ENCODE measurements around the gene MOGAT2.
"Not testable (repeated sequence)": the region's sequence is repeated elsewhere in the genome, so short reads cannot be mapped to it uniquely, and the experiment has no call there.

Gene MOGAT2

GRCh38 chr11:75678620-75679259 is 38.9 kb upstream of the MOGAT2 start:
- Histone ChIP-seq H2BK120ac (ENCODE audit: low read depth, low read length) (no peak overlapping the region), H2AK5ac (ENCODE audit: low read length) (no peak overlapping the region), H2BK5ac (ENCODE audit: low read length) (no peak overlapping the region), H3K23ac (ENCODE audit: low read length) (no peak overlapping the region), H3K27me3 (ENCODE audit: insufficient read depth, low read length, poor library complexity) (no peaks in the 10 kb centered on the region), H3K4me3 (ENCODE audit: low read length) (no peak overlapping the region), H2BK15ac (replicated peaks; ENCODE audit: low read depth) (no peak overlapping the region), H3K18ac (ENCODE audit: low read length) (no peak overlapping the region), H3K4me2 (ENCODE audit: low read length) (no peak overlapping the region), H3K4ac (ENCODE audit: low read depth, low read length) (no peak overlapping the region), H3K36me3 (ENCODE audit: control insufficient read depth, insufficient read depth, low read length) (no peaks in the 10 kb centered on the region), H4K5ac (ENCODE audit: low read length) (no peak overlapping the region), H3K4me1 (ENCODE audit: control insufficient read depth, low read depth, low read length) (no peaks in the 10 kb centered on the region), H4K8ac (ENCODE audit: low read depth, low read length) (no peak overlapping the region), H3K79me2 (ENCODE audit: control insufficient read depth, insufficient read depth, low read length) (no peaks in the 10 kb centered on the region), H3K79me1 (ENCODE audit: low read length) (no peaks in the 10 kb centered on the region), H3K9ac (ENCODE audit: low read length) (no peak overlapping the region), H3K27ac (ENCODE audit: low read depth, low read length) (no peak overlapping the region), H3K56ac (ENCODE audit: low read length) (no peak overlapping the region)
- no peak for DNase-seq
- WGBS (ENCODE audit: extremely low coverage, insufficient coverage, low lambda C conversion rate) = no CpG with 5 or more reads among the region's 17 CpGs

GRCh38 chr11:75679566-75679965 is 38.1 kb upstream of the MOGAT2 start:
- H3K4me3 ChIP-seq (ENCODE audit: low read length) = no peak overlapping the region
- H2BK5ac ChIP-seq (ENCODE audit: low read length) = no peak overlapping the region
- H2BK120ac ChIP-seq (ENCODE audit: low read depth, low read length) = no peak overlapping the region
- no peak overlapping the region for H3K4ac ChIP-seq (ENCODE audit: low read depth, low read length)
- no peaks in the 10 kb centered on the region for H3K4me1 ChIP-seq (ENCODE audit: control insufficient read depth, low read depth, low read length)
- no peaks in the 10 kb centered on the region for H3K79me2 ChIP-seq (ENCODE audit: control insufficient read depth, insufficient read depth, low read length)
- H3K23ac ChIP-seq (ENCODE audit: low read length) = no peak overlapping the region
- no peak for DNase-seq
- no peak overlapping the region for H4K8ac ChIP-seq (ENCODE audit: low read depth, low read length)
- no peak overlapping the region for H3K18ac ChIP-seq (ENCODE audit: low read length)
- no peak overlapping the region for H2BK15ac ChIP-seq (replicated peaks; ENCODE audit: low read depth)
- H3K36me3 ChIP-seq (ENCODE audit: control insufficient read depth, insufficient read depth, low read length) = no peaks in the 10 kb centered on the region
- no CpG with 5 or more reads among the region's 11 CpGs for WGBS (ENCODE audit: extremely low coverage, insufficient coverage, low lambda C conversion rate)
- no peaks in the 10 kb centered on the region for H3K27me3 ChIP-seq (ENCODE audit: insufficient read depth, low read length, poor library complexity)
- H3K4me2 ChIP-seq (ENCODE audit: low read length) = no peak overlapping the region
- H4K5ac ChIP-seq (ENCODE audit: low read length) = no peak overlapping the region
- H3K27ac ChIP-seq (ENCODE audit: low read depth, low read length) = no peak overlapping the region
- H2AK5ac ChIP-seq (ENCODE audit: low read length) = no peak overlapping the region
- H3K56ac ChIP-seq (ENCODE audit: low read length) = no peak overlapping the region
- H3K79me1 ChIP-seq (ENCODE audit: low read length) = no peaks in the 10 kb centered on the region
- H3K9ac ChIP-seq (ENCODE audit: low read length) = no peak overlapping the region

GRCh38 chr11:75683856-75684255 is 33.8 kb upstream of the MOGAT2 start:
- not testable (repeated sequence) for H2BK5ac ChIP-seq (ENCODE audit: low read length); H2AK5ac ChIP-seq (ENCODE audit: low read length); H3K23ac ChIP-seq (ENCODE audit: low read length); H3K9ac ChIP-seq (ENCODE audit: low read length); H3K79me2 ChIP-seq (ENCODE audit: control insufficient read depth, insufficient read depth, low read length); H3K79me1 ChIP-seq (ENCODE audit: low read length); H3K4me1 ChIP-seq (ENCODE audit: control insufficient read depth, low read depth, low read length); H3K4ac ChIP-seq (ENCODE audit: low read depth, low read length); H4K8ac ChIP-seq (ENCODE audit: low read depth, low read length); H3K27ac ChIP-seq (ENCODE audit: low read depth, low read length); H3K56ac ChIP-seq (ENCODE audit: low read length); H3K18ac ChIP-seq (ENCODE audit: low read length); DNase-seq; H3K36me3 ChIP-seq (ENCODE audit: control insufficient read depth, insufficient read depth, low read length); H3K4me2 ChIP-seq (ENCODE audit: low read length); H4K5ac ChIP-seq (ENCODE audit: low read length); H2BK15ac ChIP-seq (replicated peaks; ENCODE audit: low read depth); H2BK120ac ChIP-seq (ENCODE audit: low read depth, low read length); H3K27me3 ChIP-seq (ENCODE audit: insufficient read depth, low read length, poor library complexity); H3K4me3 ChIP-seq (ENCODE audit: low read length)
- WGBS (ENCODE audit: extremely low coverage, insufficient coverage, low lambda C conversion rate) = no CpG with 5 or more reads among the region's 1 CpG

GRCh38 chr11:75689863-75690609 is 27.6 kb upstream of the MOGAT2 start:
- no peak overlapping the region for H3K4me3 ChIP-seq (ENCODE audit: low read length)
- H3K4ac ChIP-seq (ENCODE audit: low read depth, low read length) = no peak overlapping the region
- no peak overlapping the region for H3K18ac ChIP-seq (ENCODE audit: low read length)
- no peak overlapping the region for H2BK15ac ChIP-seq (replicated peaks; ENCODE audit: low read depth)
- H4K5ac ChIP-seq (ENCODE audit: low read length) = no peak overlapping the region
- no peak overlapping the region for H4K8ac ChIP-seq (ENCODE audit: low read depth, low read length)
- H2BK120ac ChIP-seq (ENCODE audit: low read depth, low read length) = no peak overlapping the region
- DNase-seq = no peak
- H3K27me3 ChIP-seq (ENCODE audit: insufficient read depth, low read length, poor library complexity) = no peaks in the 10 kb centered on the region
- no peak overlapping the region for H2BK5ac ChIP-seq (ENCODE audit: low read length)
- H3K9ac ChIP-seq (ENCODE audit: low read length) = no peak overlapping the region
- H3K23ac ChIP-seq (ENCODE audit: low read length) = no peak overlapping the region
- H3K4me1 ChIP-seq (ENCODE audit: control insufficient read depth, low read depth, low read length) = no peaks in the 10 kb centered on the region
- H3K56ac ChIP-seq (ENCODE audit: low read length) = no peak overlapping the region
- H3K79me1 ChIP-seq (ENCODE audit: low read length) = no peaks in the 10 kb centered on the region
- no CpG with 5 or more reads among the region's 3 CpGs for WGBS (ENCODE audit: extremely low coverage, insufficient coverage, low lambda C conversion rate)
- no peak overlapping the region for H3K27ac ChIP-seq (ENCODE audit: low read depth, low read length)
- no peak overlapping the region for H2AK5ac ChIP-seq (ENCODE audit: low read length)
- no peak overlapping the region for H3K4me2 ChIP-seq (ENCODE audit: low read length)
- no peaks in the 10 kb centered on the region for H3K79me2 ChIP-seq (ENCODE audit: control insufficient read depth, insufficient read depth, low read length)
- H3K36me3 ChIP-seq (ENCODE audit: control insufficient read depth, insufficient read depth, low read length) = no peaks in the 10 kb centered on the region

GRCh38 chr11:75691804-75692203 is 25.8 kb upstream of the MOGAT2 start:
- no peak overlapping the region for H3K23ac ChIP-seq (ENCODE audit: low read length)
- no peak overlapping the region for H2AK5ac ChIP-seq (ENCODE audit: low read length)
- H3K27me3 ChIP-seq (ENCODE audit: insufficient read depth, low read length, poor library complexity) = no peaks in the 10 kb centered on the region
- no peak overlapping the region for H3K18ac ChIP-seq (ENCODE audit: low read length)
- no peak overlapping the region for H4K8ac ChIP-seq (ENCODE audit: low read depth, low read length)
- no peaks in the 10 kb centered on the region for H3K79me2 ChIP-seq (ENCODE audit: control insufficient read depth, insufficient read depth, low read length)
- H2BK15ac ChIP-seq (replicated peaks; ENCODE audit: low read depth) = no peak overlapping the region
- WGBS (ENCODE audit: extremely low coverage, insufficient coverage, low lambda C conversion rate) = no CpG with 5 or more reads among the region's 4 CpGs
- no peak overlapping the region for H3K56ac ChIP-seq (ENCODE audit: low read length)
- no peak overlapping the region for H3K27ac ChIP-seq (ENCODE audit: low read depth, low read length)
- H4K5ac ChIP-seq (ENCODE audit: low read length) = no peak overlapping the region
- DNase-seq = no peak
- H3K4ac ChIP-seq (ENCODE audit: low read depth, low read length) = no peak overlapping the region
- H3K4me2 ChIP-seq (ENCODE audit: low read length) = no peak overlapping the region
- H3K79me1 ChIP-seq (ENCODE audit: low read length) = no peaks in the 10 kb centered on the region
- no peaks in the 10 kb centered on the region for H3K36me3 ChIP-seq (ENCODE audit: control insufficient read depth, insufficient read depth, low read length)
- no peak overlapping the region for H3K9ac ChIP-seq (ENCODE audit: low read length)
- H2BK5ac ChIP-seq (ENCODE audit: low read length) = no peak overlapping the region
- H2BK120ac ChIP-seq (ENCODE audit: low read depth, low read length) = no peak overlapping the region
- H3K4me3 ChIP-seq (ENCODE audit: low read length) = no peak overlapping the region
- H3K4me1 ChIP-seq (ENCODE audit: control insufficient read depth, low read depth, low read length) = no peaks in the 10 kb centered on the region

Measured in mesendoderm (in vitro differentiated cells).